ENCODE measurements around the gene RGL3. TPM values are rescaled to one million over a fixed set of nuclear protein-coding genes. Genes with fewer than 3 reads are reported as not detected.

Gene RGL3
- total and polyA plus RNA-seq, 4 donors: 2.4 to 19.8 (median 7.8) TPM

- no peak for DNase-seq (ENCODE audit: low spot score)
- Histone ChIP-seq H3K4me1 (ENCODE audit: control insufficient read depth in 4 of 4, insufficient read depth in 4 of 4, low read length in 3 of 4) (no peaks in the 10 kb centered on the region), H3K9ac (ENCODE audit: low read depth in 1 of 2, low read length in 2 of 2) (no peak overlapping the region), H3K27me3 (ENCODE audit: control insufficient read depth in 4 of 4, insufficient read depth in 4 of 4, low read length in 3 of 4) (no peaks in the 10 kb centered on the region), H3K9me3 (ENCODE audit: control insufficient read depth in 4 of 4, low read length in 3 of 4) (no peaks in the 10 kb centered on the region), H3K4me3 (ENCODE audit: low read depth in 1 of 3, low read length in 3 of 3) (no peak overlapping the region), H3K36me3 (ENCODE audit: control insufficient read depth in 4 of 4, insufficient read depth in 3 of 4, low read depth in 1 of 4, low read length in 3 of 4) (peaks cover 28 to 65% (median 38%) of the 10 kb centered on the region in 4 donors), H3K27ac (ENCODE audit: low read depth in 1 of 2, low read length in 2 of 2) (no peak overlapping the region)
- no peak for TF ChIP-seq SP1 (IDR thresholded peaks at IDR 0.05)
- TF ChIP-seq REST (IDR thresholded peaks at IDR 0.05): no peak
- TF ChIP-seq CTCF (IDR thresholded peaks at IDR 0.05; ENCODE audit: low read depth, low read length, missing input control): no peak
- TF ChIP-seq ZBTB33 (IDR thresholded peaks at IDR 0.05): no peak
- no peak for TF ChIP-seq MAX (IDR thresholded peaks at IDR 0.05)
- no peak for TF ChIP-seq FOXA1 (IDR thresholded peaks at IDR 0.05)
- TF ChIP-seq FOXA2 (IDR thresholded peaks at IDR 0.05): no peak
- TF ChIP-seq GABPA (IDR thresholded peaks at IDR 0.05 in 1 of 2, conservative IDR thresholded peaks at IDR 0.05 in 1 of 2): no peak
- TF ChIP-seq, protein P1, sequence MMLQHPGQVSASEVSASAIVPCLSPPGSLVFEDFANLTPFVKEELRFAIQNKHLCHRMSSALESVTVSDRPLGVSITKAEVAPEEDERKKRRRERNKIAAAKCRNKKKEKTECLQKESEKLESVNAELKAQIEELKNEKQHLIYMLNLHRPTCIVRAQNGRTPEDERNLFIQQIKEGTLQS (IDR thresholded peaks at IDR 0.05): no peak
- no peak for TF ChIP-seq RXRA (IDR thresholded peaks at IDR 0.05)
- TF ChIP-seq HNF4G (IDR thresholded peaks at IDR 0.05): no peak
- WGBS: 91% methylated on average over 13 of the region's 13 CpGs
These were observed 26.0 kb upstream of the RGL3 start for GRCh38 chr19:11445141-11445540.

GRCh38 chr19:11444059-11444458 lies 24.9 kb upstream of the RGL3 start:
- Histone ChIP-seq H3K4me1 (ENCODE audit: control insufficient read depth in 4 of 4, insufficient read depth in 4 of 4, low read length in 3 of 4) (no peaks in the 10 kb centered on the region), H3K9ac (ENCODE audit: low read depth in 1 of 2, low read length in 2 of 2) (no peak overlapping the region), H3K4me3 (ENCODE audit: low read depth in 1 of 3, low read length in 3 of 3) (no peak overlapping the region), H3K27me3 (ENCODE audit: control insufficient read depth in 4 of 4, insufficient read depth in 4 of 4, low read length in 3 of 4) (no peaks in the 10 kb centered on the region), H3K36me3 (ENCODE audit: control insufficient read depth in 4 of 4, insufficient read depth in 3 of 4, low read depth in 1 of 4, low read length in 3 of 4) (peaks cover 30 to 60% (median 34%) of the 10 kb centered on the region in 4 donors), H3K27ac (ENCODE audit: low read depth in 1 of 2, low read length in 2 of 2) (no peak overlapping the region), H3K9me3 (ENCODE audit: control insufficient read depth in 4 of 4, low read length in 3 of 4) (no peaks in the 10 kb centered on the region)
- WGBS: 83% methylated on average over 5 of the region's 5 CpGs
- DNase-seq (ENCODE audit: low spot score): no peak
- no peak for TF ChIP-seq TAF1 (conservative IDR thresholded peaks at IDR 0.05)
- no peak for TF ChIP-seq FOXA1 (IDR thresholded peaks at IDR 0.05)
- no peak for TF ChIP-seq REST (IDR thresholded peaks at IDR 0.05)
- TF ChIP-seq RAD21 (IDR thresholded peaks at IDR 0.05): no peak
- TF ChIP-seq YY1 (IDR thresholded peaks at IDR 0.05): no peak
- no peak for TF ChIP-seq ZBTB33 (IDR thresholded peaks at IDR 0.05)
- no peak for TF ChIP-seq JUND (IDR thresholded peaks at IDR 0.05)

All from liver (tissue), 9 donors.